NCI-H2196 treated with DMSO at 0.1 percent for 48 hours (cell line): ENCODE data around the gene TACC3.

Experiments
- DNase-seq: peaks from one replicate; lab custom pipeline; 2025; ENCODE audit not compliant: unreplicated experiment; lab: John Stamatoyannopoulos, UW

The TACC3 gene

GRCh38 chr4:1758306-1759121 lies 37.2 kb downstream of the TACC3 start:
- no peak for DNase-seq

DNA sequence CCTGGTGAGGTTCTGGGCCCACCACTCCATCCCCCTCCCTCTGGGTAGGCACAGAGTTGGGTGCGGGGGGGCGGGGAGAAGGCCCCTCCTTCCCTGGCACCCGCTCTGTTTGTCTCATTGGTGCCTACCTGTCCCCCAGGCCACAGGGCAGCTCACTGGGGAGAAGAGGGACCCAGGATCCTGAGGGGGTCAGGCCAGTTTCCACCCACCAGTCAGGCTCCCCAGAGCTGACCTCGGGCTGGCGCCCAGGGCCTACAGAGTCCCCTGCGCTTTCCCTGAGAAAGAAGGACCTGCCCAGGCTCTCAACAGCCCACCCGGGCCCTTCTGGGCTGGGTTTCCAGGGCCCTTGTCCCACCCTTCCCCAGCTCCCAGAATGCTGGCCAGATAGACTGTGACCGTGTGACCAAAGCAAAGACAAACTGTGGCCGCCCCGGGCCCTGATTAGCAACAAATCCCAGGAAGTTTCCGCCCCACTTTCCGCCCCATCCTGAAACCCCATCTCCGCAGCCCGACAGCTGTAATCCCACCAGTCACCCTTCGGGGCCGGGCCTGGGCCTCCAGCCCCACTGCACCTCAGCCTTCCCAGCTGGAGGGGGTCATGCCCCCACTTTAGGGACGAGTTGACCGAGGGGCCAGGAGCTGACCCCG lies 38.0 kb downstream of the TACC3 start:
- DNase-seq = no peak

DNA sequence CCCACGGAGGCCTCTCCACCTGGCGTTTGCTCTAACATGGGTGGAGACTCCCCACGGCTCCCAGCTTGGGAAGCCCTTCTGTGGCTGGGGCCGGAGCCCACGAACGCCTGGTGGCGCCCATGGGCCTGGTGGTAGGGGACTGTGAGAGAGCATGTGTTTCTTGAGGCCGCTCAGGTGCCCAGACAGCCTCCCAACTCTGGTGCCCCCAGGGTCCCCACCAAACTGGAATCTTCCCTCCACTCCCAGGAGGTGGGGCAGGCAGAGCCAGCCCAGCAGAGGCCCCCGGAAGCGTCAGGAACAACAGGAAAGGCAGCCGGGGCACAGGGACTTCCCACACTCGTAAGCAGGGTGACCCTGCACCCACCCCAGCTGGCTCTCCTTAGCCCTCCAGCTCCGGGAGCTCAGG lies 38.5 kb downstream of the TACC3 start:
- no peak for DNase-seq

DNA sequence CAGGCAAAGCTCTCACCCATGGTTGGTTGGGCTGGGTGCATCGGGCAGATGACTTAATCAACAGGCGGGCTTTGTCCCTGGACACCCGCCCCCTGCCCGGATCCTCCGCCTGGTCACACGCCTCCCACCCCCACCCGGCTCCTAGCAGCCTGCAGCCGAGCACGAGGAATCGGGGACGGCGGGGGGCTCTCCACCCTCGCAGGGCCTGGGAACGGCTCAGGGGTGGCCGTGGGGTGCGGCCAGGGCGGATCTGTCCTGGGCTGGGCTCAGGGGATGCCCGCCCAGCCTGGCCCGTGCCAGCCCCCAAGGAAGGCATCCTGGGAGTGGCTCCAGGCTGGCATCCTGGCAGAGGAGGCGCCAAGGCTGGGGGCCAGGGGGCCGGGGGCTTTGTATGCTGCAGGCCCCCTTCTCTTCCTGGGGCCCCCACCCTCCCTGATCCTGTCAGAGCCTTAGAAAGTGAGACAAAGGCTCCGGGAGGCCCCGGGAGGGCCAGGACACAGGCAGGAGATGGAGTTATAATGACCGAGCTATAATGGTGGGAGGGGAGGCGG lies 39.3 kb downstream of the TACC3 start:
- no peak for DNase-seq

DNA sequence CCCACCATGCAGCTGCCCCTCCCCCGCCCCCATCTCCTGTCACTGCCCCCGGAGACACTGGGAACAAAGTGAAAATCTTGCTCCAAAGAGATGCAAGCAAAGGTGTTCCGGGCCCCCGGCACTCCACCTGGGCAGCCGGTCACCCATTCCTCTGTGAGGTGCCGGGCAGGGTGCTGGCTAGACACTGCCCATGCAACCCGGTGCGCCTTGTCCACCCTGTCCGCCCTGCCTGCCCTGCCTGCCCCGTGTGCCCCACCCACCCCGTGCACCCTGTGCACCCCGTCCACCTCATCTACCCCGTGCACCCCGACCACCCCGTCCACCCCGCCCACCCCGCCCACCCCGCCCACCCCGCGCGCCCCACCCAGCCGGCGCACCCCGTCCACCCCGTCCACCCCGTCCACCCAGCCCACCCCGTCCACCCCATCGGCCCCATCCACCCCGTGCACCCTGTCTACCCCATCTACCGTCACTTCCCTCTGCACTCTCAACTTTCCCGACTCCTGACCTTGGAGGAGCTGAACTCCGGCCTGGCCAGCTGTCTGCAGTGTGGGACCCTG lies 39.9 kb downstream of the TACC3 start:
- DNase-seq = no peak

DNA sequence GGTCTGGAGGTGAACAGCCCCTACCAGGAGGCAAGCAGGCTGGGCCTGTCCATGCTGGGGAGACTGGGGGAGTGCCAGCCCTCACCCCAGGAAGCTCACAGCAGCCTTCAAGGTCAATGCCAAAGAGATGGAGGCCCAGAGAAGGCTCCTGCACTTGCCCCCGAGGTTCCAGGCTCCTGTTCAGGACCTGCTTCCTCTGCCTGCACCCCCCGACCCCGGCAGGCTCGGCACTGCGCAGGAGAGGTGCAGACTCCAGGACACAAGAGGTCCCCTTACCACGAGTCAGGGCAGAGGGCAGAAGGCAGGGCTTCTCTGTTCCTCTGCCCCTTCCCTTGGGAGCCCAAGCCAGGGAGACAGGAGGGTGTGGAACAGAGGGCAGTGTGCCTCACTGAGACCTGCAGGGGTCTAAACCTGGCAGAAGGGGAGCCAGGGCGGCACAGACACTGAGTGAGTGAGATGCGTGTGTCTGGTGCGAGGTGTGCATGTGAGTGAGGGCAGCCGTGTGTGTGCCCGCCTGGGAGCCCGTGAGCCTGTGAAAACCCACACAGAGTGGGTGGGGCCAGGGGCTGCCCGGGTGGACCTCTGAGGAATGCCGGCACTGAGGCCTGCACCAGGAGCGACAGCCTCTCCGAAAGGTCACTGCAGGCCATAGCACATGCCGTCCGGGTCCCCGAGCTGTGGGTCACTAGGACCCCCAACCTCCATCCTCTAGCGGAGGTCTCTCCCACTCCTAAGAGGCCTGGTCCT lies 41.1 kb downstream of the TACC3 start:
- no peak for DNase-seq

DNA sequence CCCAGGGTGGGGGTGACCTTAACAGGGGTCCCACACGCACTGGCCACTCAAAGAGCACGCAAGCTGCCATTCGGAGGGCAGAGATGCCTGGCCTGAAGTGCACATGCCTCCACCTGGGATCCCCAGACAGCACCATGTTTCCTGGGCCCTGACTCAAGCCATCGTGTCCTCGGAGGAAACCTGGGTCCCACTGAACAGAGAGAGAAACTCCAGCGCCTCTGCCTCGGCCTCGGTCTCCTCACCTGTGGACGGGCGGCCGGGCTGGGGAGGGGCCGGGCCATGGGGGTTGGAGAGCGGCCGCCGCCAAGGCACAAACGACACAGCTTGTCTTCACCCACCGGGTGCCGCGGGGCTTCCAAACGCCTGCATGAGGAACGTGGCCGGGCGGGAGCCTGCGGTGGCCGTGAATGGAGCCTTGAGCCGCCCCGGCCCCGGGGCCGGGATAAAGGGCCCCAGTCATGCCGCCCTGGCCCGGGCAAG lies 41.8 kb downstream of the TACC3 start:
- DNase-seq = no peak

DNA sequence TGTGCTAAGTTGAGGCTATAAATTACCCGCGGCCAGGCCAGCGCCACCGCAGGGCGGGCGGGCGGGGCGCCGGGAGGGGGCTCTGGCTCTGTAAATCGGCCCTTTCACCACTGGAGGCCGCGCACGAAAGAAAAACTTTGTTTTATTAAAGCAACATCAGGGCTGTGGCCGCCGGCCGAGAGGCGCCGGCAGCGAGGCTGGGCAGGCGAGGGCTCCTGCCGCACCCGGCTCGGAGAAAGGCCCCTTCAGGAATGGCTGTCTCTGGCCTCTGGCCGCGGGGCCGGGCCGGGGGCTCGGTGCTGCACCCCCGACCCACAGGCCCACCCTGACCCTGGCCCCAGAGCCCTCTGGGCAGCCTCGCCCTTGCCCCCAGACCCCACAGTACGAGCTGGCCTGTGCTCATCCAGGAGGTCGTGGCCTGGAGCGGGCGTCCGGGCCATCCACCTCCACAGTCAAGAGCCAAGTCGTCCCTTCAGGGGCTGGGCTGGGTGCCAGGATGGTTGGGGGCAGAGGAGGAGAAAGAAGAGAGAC lies 42.3 kb downstream of the TACC3 start:
- DNase-seq = no peak

DNA sequence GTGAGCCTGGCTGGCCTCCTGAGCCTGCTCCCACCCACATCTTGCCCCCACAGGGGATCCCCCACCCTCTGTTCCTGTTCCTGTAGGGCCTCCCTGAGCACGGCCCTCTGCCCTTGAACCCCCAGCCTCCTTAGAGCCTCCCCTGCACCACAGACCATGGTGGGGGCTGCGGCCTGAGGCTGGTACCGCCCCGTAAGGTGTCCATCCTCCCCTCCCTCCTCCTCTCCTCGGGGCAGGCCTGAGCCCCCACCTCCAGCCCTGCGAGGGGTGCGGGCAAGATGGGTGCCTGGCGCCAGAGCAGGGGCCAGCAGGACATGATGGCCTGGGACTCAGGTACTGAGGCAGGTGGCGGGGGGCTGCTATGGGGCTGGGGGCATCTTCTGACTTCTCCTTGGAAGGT lies 43.3 kb downstream of the TACC3 start:
- no peak for DNase-seq

DNA sequence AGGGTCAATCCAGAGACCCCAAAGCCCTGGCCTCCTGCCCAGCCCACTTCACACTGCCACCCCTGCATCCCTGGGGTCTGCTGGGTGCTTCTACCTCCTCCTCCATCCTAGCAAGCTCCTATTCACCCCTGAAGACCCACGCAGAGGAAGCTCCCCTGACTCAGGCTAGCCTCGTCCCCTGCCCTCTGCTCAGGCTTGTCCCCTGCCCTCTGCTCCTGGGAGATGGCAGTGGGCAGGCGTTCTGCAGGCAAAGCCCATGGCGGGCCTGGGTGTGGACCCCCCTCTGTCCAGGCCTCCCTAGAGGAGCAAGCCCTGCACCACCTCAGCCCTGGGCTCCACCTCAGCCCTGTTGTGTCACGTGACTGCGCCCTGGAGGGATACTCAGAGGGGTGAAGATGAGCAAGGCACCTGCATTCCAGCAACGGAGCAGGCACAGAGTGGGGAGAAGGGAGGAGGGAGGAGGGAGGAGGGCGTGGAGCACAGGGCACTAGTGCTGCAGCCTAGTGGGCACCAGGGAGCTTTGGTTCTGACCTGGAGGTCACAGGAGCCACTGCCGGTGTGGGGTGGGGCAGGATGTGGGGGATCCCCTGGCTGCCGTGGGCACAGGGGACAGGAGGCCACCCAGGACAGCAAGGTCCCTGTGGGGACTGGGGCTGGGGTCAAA lies 44.2 kb downstream of the TACC3 start:
- no peak for DNase-seq

GRCh38 chr4:1766106-1767060 lies 45.1 kb downstream of the TACC3 start:
- DNase-seq = no peak

- no peak for DNase-seq
These were observed 45.9 kb downstream of the TACC3 start for GRCh38 chr4:1767061-1767769.

DNA sequence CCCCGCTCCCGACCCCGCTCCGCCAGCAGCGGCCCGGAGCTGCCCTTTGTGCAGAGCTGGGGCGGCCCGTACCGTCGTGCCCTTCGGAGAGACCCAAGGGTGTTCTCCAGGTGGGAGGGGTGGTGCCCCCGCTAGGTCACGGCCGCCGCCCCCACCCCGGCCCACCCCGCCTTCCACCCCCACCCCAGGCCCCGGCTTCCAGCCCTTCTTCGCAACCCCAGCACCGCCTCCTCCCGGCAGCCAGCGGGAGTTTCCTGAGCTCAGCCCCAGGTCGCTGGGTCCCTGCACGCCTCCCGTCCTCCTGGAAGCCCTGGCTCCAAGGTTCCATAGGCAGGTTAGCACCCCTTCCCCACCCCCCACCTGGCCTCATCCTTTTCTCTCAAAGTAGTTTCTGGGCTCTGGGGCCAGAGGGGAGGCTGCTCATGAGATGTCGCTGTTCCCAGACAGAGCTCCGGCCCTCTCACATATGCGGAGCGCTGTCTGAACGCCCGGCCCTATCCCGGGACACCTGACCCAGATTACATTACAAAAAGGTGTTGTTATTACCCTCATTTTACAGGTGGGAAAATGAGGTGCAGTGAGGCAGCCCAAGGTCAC lies 46.5 kb downstream of the TACC3 start:
- no peak for DNase-seq

DNA sequence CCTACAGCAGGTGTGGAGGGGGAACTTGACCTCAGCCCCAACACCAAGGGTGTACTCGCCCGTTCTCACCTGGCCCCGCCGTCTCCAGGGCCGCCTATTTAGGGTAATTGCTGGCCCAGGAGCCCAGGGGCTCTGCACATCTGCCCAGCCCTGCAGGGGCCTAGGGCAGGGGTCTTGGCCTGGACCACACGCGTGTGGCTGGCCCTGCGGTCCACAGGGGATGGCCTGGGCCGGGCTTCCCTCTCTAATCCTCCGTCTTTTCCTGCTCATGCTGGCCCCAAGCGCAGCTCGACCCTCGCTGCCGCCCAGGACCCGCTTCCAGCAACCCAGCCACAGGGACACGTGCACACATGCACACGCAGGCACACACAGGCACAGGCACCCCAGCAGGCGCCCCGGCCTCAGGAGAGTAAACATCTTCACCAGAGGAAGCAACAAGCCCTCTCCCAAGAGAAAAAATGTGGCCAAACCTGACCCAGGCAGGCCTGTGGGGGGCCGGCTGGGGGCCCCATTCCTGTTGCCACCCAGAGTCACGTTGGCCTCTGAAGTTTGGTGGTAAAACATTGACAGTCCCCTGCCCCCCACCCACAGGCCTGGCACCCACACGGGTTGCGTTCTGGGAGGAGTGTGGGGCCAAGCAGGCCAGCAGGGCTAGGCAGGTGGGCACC lies 47.2 kb downstream of the TACC3 start:
- DNase-seq = no peak

- DNase-seq = no peak
These were observed 48.4 kb downstream of the TACC3 start for GRCh38 chr4:1769692-1770091.

GRCh38 chr4:1770245-1770644 lies 48.9 kb downstream of the TACC3 start:
- DNase-seq = no peak

GRCh38 chr4:1770791-1771231 lies 49.5 kb downstream of the TACC3 start:
- DNase-seq = no peak
